ENCODE measurements around the gene EMILIN3.

Gene EMILIN3, protein sequence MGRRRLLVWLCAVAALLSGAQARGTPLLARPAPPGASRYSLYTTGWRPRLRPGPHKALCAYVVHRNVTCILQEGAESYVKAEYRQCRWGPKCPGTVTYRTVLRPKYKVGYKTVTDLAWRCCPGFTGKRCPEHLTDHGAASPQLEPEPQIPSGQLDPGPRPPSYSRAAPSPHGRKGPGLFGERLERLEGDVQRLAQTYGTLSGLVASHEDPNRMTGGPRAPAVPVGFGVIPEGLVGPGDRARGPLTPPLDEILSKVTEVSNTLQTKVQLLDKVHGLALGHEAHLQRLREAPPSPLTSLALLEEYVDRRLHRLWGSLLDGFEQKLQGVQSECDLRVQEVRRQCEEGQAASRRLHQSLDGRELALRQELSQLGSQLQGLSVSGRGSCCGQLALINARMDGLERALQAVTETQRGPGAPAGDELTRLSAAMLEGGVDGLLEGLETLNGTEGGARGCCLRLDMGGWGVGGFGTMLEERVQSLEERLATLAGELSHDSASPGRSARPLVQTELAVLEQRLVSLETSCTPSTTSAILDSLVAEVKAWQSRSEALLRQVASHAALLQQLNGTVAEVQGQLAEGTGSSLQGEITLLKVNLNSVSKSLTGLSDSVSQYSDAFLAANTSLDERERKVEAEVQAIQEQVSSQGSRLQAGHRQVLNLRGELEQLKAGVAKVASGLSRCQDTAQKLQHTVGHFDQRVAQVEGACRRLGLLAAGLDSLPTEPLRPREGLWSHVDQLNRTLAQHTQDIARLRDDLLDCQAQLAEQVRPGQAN

DNA sequence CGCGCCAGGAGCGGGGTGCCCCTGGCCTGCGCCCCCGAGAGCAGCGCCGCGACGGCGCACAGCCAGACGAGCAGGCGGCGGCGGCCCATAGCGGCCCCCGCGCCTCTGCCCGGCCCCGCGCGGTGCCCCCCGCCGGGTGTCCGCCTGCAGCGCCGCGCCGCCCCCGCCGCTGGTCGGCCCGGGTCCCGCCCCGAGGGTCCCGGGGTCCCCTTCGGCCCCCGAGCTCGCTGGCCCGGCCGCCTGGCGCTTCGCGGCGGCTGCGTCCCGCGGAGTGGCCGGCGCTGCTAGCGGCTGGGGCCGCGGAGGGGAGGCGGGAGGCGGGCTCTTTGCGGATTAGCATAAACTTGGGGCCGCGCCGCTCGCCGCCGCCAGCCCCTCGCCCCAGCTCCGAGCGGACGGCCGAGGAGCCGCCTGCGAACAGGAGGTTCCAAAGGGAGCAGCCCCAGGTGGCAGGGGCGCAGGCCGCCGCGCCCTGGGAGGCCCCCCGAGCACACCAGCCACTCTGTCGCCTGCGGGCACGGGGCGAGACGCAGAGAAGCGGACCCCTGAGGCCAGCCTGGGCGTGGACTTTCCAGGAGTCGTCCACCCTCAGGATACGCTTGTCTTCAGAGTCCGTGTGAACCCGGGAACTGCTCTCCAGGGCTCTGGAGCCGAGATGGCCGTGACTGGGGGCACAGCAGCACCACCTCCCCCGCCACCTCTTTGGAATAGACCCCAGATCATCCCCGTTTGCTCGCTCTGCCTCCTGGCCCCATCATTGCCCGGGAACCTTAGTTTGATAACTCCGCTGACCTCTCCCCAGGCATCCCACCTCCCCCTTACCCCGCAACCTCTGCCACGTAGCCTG is at the start of gene EMILIN3:
EMILIN3 (minus strand) TSS at position 273 of the 847 bp plus-strand sequence; CDS start at position 89, 184 bp downstream.
- no peak for DNase-seq

DNA sequence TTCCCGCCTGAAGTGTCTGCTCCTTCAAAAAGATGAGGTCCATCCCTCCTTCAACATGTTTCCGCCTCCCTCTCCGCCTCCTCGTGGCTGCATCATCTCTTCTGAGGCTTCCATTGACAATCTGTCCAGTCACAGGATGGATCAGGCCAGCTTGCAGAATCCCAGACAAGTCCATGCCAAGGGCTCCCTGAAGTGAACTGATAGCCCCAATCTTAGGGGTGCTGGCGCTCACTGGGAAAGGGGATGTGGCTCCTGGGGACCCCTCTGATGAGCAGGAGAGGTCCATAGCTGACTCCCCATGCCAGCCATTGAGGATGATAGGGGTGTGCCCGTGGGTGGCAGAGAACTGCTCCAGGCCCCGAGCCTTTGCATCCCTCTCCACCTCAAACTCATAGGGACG is 48.6 kb upstream of the EMILIN3 start:
- no peak for DNase-seq

DNA sequence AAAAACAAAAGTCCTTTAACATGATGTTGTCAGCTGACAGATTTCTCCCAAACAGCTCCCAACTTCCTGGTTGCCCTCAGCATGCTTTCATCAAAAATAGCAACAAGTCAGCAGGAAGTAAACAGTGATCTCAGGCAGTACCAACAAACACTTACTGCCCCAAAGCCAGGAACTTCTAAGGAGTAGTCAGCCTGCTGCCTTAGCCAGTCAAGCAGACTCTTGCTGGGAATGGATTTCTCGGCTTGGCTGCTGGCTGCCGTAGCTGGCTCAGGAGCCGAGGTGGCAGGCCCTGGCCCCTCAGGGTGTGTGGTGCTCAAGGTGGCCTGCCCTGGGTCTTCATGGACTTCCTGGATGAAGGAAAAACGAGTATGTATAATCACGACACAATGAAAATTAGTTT is 46.6 kb upstream of the EMILIN3 start:
- DNase-seq: no peak

GRCh38 chr20:41412324-41413120 is 45.9 kb upstream of the EMILIN3 start:
- DNase-seq: no peak

- no peak for DNase-seq
These were observed 44.8 kb upstream of the EMILIN3 start for GRCh38 chr20:41411391-41411847.

GRCh38 chr20:41408986-41409385 is 42.4 kb upstream of the EMILIN3 start:
- no peak for DNase-seq

- DNase-seq: no peak
These were observed 41.7 kb upstream of the EMILIN3 start for GRCh38 chr20:41408156-41408794.

DNA sequence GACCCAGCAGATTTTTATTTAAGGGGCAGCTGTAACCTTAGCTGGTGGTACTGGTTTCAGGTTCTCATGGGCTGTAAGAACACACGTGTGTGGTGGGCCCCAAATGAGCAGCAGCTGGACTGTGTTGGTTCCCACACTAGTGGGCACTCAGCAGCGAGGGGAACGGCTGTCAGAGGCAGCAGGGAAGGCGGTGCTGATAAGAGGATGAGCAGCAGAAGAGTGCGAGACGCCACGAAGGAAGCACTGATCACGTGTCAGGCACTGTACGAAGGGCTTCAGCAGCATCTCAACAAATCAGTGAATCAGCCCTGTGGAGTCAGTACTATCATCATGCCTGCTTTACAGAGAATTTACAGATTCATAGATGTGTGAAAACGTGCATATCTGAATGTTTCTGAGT is 41.0 kb upstream of the EMILIN3 start:
- no peak for DNase-seq

GRCh38 chr20:41406896-41407444 is 40.4 kb upstream of the EMILIN3 start:
- DNase-seq: no peak

- no peak for DNase-seq
These were observed 39.7 kb upstream of the EMILIN3 start for GRCh38 chr20:41406353-41406752.

DNA sequence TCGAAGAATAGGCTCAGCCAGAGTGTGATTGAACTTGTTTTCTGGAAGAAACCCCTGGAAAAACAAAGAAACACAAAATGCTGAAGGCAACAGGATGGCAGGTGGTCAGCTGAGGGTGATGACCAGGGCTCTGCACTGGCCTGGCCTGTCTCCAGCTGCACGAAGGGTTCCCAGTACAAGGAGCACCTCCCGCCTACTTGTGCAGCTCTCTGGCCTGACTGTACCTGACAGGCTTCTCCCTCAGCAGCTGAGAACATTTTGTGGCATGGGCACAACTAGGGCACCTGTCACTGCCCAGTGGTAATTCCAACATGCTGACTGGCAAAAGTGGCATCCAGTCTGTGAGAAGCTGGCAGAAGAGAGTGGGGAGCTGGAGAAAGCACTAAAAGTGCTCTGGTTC is 38.8 kb upstream of the EMILIN3 start:
- no peak for DNase-seq

- no peak for DNase-seq
These were observed 37.0 kb upstream of the EMILIN3 start for GRCh38 chr20:41403604-41404003.

GRCh38 chr20:41398408-41398807 is 31.8 kb upstream of the EMILIN3 start:
- DNase-seq: no peak

DNA sequence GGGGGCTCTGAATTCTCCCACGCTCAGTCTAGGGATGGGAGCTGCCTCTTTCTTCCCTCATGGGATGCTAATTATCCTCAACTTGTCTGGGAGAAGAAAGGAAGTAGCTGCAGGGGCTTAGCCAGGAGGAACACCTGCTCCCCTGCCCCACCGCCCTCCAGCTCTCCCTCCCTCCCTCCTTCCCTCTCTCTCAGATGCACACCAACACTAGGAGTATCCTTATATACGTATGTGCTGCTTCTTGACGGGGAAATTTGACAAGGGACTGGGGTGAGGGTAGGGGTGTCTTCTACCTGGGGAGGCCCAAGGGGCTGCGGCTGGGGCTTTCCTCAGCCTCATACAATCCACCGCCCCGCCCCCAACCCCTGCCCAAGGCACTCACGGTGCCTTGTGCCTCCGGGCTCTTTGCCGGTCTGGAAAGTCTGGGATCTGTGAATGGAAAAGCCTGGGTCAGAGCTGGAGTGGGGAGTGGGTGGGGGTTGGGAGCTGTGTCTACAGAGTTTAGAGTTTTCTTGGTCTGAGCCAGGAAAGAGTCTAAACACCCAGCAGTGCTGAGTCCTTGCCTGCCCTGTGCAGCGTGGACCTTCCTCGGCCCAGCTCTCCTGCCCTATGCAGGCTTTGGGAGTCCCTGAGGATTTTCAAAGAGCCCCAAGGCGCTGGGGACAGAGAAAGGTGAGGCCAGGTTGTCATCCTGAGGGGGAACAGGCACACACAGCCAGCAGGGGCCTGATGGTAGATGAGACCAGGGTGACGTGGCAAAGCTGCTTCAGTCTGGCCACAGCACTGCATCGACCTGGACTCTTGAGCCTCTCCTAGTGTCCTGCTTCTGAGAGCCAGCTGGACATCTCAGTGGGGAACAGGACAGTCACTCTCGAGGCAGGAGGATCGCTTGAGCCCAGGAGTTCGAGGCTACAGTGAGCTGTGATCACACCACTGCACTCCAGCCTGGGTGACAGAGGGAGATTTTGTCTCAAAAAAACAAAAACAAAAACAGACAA is 29.3 kb upstream of the EMILIN3 start:
- no peak for DNase-seq

- no peak for DNase-seq
These were observed 28.5 kb upstream of the EMILIN3 start for GRCh38 chr20:41394931-41395666.

- no peak for DNase-seq
These were observed 27.5 kb upstream of the EMILIN3 start for GRCh38 chr20:41394081-41394480.

DNA sequence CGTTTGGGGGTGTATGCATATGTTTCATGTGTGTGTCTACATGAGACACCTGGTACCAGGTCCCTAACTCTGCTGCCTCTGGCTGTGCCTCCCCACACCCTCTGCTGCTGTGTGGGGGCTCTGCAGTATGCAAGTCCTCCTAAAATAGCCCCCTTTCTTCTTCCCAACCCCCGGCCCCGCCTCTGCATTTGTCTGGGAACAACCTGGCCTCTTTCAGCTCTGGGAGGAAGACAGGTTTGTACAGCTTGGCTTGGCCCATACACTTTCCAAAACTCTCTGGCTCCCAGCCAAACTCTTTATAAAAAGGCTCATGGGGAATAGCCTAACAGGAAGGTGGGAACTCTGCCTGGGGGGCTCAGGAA is 27.1 kb upstream of the EMILIN3 start:
- no peak for DNase-seq

GRCh38 chr20:41392871-41393704 is 26.5 kb upstream of the EMILIN3 start:
- DNase-seq: no peak

GRCh38 chr20:41392295-41392694 is 25.7 kb upstream of the EMILIN3 start:
- DNase-seq: no peak

Measured in SHP77 treated with DMSO at 0.1 percent for 48 hours (cell line).